A549 (cell line): ENCODE measurements around the gene IRF6.

Experiments used
- CTCF ChIP-seq: fragments of >200 bp; sonication (Bioruptor Twin); formaldehyde crosslinking; IDR thresholded peaks from 3 replicates; pipeline ENCODE4 v1.5.1; 2016
- EP300 ChIP-seq, 2 experiments: fragments of >200 bp; sonication (Bioruptor Twin); formaldehyde crosslinking; IDR thresholded peaks; 2 replicates in 1 of 2; 3 replicates in 1 of 2; pipeline ENCODE4 v1.6.1; 2016 to 2017
- MAFK ChIP-seq: fragments of 450-650 bp; IDR thresholded peaks from 2 replicates; pipeline ENCODE4 v1.6.1; 2014; ENCODE audit not compliant: partially characterized antibody
- POLR2A ChIP-seq: IDR thresholded peaks from 2 replicates; pipeline ENCODE4 v1.6.1; 2012; ENCODE audit warnings: mild to moderate bottlenecking, low read length
- RFX5 ChIP-seq: fragments of 450-650 bp; IDR thresholded peaks from 2 replicates; pipeline ENCODE4 v1.7.1; 2014; ENCODE audit warnings: antibody characterized with exemption, mild to moderate bottlenecking, moderate library complexity

GRCh38 chr1:209743145-209743482 is 62.8 kb downstream of the IRF6 start:
- TF ChIP-seq CTCF (no peak), POLR2A (no peak), EP300 (IDR thresholded peaks at IDR 0.05) (no peak), RFX5 (no peak), MAFK (no peak)
